HFF-Myc (cell line): Measurements from ENCODE around the gene FAM13A.

Experiments
- DNase-seq: peaks from one replicate; pipeline ENCODE4 v3.0.0-alpha.2; 2011; ENCODE audit warnings: low read depth; ENCODE audit errors: extremely low read depth
- H3K4me3 ChIP-seq: replicated peaks from 2 replicates; pipeline ENCODE4 v1.5.1; 2011; ENCODE audit warnings: low read depth, mild to moderate bottlenecking, control low read depth, low read length
- TF ChIP-seq, protein P1 (sequence below): IDR thresholded peaks from 2 replicates; pipeline ENCODE4 v1.5.1; 2012; ENCODE audit warnings: mild to moderate bottlenecking, low read depth, low read length, control low read depth; ENCODE audit errors: missing control alignments

FAM13A gene

DNA sequence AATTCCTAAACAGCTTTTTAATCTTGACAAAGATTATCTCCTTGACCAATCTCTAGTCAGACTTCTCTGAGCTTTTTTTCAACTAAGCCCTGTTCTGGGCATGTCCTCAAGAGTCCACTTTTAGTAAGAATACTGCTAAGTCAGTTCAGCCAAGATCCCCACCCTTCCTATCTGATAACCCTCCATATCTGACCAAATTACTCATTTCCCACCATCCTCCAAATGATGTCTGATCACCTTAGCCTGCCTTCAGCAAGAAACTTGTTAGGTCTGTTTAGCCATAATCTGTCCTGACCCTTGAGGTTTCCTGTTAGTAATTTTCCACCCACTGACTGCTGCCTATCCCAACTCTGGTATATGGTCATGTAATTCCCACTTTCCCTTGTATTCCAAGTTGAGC is 65.2 kb downstream of the FAM13A start:
- no peak for DNase-seq
- TF ChIP-seq, protein P1, sequence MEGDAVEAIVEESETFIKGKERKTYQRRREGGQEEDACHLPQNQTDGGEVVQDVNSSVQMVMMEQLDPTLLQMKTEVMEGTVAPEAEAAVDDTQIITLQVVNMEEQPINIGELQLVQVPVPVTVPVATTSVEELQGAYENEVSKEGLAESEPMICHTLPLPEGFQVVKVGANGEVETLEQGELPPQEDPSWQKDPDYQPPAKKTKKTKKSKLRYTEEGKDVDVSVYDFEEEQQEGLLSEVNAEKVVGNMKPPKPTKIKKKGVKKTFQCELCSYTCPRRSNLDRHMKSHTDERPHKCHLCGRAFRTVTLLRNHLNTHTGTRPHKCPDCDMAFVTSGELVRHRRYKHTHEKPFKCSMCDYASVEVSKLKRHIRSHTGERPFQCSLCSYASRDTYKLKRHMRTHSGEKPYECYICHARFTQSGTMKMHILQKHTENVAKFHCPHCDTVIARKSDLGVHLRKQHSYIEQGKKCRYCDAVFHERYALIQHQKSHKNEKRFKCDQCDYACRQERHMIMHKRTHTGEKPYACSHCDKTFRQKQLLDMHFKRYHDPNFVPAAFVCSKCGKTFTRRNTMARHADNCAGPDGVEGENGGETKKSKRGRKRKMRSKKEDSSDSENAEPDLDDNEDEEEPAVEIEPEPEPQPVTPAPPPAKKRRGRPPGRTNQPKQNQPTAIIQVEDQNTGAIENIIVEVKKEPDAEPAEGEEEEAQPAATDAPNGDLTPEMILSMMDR, result no peak

DNA sequence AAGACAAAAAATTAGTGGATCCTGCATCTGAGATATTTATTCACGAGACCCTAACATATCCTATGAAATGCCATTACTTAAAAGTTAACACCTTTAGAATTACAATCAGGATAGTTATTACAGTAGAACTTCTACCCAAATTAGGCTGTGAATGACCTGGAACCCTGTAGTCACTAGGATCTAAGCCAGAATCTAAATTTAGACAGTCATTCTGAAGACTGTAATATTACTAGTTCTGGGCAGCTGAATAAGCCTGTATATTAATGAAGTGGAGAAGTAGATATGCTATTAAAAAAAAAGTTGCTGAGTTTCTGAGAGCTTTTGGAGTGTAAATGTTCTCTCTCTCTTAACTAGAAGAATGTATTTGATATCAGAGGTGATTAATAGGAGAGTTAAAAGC is 67.0 kb downstream of the FAM13A start:
- no peak overlapping the region for H3K4me3 ChIP-seq
- DNase-seq, result no peak
- TF ChIP-seq, protein P1, result no peak

More for the DNA sequence above, 65.2 kb downstream of the FAM13A start:
- H3K4me3 ChIP-seq, result no peak overlapping the region

DNA sequence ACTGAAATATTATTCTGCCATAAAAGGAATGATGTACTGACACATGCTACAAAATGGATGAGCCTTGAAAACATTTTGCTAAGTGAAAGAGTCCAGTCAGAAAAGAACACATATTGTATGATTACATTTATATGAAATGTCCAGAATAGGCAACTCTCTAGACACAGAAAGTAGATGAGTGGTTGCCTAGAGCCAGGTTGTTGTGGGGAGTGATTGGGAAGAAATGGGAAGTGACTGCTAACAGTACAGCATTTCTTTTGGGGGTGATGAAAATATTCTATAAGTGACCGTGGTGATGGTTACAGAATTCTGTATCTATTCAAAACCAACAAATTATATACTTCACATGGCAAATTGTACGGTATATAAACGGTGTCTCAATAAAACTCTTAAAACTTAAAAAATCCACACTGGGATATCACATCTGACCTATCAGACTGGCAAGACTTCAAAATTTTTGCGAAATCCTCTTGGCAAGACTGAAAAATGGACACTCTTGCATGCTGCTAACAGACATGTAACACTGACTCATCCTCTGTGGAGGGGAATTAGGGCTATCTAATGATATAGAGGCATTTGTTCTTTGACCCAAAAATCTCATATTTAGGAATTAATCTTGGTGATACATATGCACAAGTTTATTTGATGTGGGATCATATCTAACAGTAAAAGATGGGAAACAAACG is 71.8 kb downstream of the FAM13A start:
- H3K4me3 ChIP-seq, result no peak overlapping the region
- DNase-seq, result no peak
- TF ChIP-seq, protein P1, result no peak

DNA sequence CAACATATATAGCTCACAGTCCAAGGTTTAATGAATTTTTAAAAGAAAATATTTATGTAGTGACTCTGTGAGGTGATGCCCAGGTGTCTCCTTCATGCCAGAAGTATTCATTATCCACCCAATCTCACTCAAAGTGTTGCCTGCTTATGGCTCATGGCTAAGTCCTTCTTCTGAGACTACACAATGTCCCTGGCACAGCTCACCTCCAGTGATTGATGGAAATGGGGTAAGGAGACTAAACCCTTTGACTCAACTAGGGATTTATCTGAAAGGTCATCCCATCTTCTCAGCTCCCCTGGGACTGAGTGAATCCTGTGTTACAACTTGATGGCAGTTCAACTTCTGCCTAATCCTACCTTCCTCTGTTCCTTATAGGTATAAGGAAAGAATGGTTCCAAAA is 74.2 kb downstream of the FAM13A start:
- TF ChIP-seq, protein P1, result no peak
- no peak overlapping the region for H3K4me3 ChIP-seq
- no peak for DNase-seq

DNA sequence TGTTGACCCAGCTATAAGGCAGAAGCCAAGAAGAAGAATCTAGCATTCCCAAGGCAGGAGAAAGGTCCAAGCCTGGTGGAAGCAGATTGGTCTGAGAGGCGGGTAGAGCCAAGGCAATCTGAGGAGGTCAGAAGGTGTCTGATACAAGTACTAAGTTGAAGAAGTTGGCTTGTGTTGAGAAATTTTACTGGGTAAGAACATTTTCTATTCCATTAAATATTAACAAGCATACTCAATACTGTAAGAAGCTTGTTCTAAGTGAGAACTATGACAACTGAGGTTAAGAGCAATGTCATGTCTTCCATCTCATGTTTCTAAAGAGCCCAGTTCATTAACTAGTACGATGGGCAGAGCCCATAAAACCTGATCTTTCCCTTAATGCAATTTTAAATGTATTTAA is 75.0 kb downstream of the FAM13A start:
- no peak for DNase-seq
- H3K4me3 ChIP-seq, result no peak overlapping the region
- TF ChIP-seq, protein P1, result no peak

DNA sequence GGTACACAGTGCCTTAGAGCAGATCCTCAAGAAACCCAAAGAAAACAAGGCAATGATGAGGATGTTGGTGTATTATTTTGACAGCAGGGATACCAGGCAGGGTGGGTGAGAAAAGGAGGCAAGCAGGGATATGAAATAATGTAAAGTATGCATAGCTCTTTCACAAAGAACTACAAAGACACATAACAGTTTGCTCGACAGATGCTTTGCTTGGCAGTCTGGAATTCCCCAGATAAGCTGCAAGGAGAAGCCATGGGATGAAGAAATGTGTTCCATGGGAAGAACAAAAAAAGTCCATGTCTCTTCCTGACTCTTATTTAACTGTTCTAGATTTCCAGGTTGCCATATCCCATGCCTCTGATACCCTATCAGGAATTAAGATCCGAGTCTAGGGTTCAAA is 75.4 kb downstream of the FAM13A start:
- TF ChIP-seq, protein P1, result no peak
- DNase-seq, result no peak

DNA sequence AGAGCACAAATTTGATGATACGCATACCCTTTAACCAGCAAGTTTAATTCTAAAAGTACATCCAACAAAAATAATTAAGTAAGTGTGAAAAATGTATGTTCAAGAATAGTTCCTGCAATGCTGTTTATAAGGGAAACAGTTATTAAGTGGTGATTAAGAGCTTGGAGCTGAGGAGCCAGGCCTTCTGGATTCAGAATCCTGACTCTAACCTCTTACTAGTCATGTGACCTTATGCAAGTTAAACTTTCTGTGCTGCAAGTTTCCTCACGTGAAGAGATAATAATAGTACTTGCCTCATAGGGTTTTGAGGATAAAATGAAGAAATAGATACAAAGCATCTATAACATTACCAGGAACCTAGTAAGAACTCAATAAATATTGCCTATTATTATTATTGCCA is 77.7 kb downstream of the FAM13A start:
- TF ChIP-seq, protein P1, result no peak
- no peak for DNase-seq
- no peak overlapping the region for H3K4me3 ChIP-seq

More for the DNA sequence above, 75.4 kb downstream of the FAM13A start:
- no peak overlapping the region for H3K4me3 ChIP-seq
